SHP77 treated with DMSO at 0.1 percent for 48 hours (cell line): Measurements from ENCODE around the gene GP2.
"Not testable (repeated sequence)": the region's sequence is repeated elsewhere in the genome, so short reads cannot be mapped to it uniquely, and the experiment has no call there.

Experiments
- DNase-seq: peaks from one replicate; lab custom pipeline; 2025; lab: John Stamatoyannopoulos, UW

GP2 gene

GRCh38 chr16:20325005-20325404, 2.3 kb downstream of the GP2 start:
- DNase-seq, result no peak

DNA sequence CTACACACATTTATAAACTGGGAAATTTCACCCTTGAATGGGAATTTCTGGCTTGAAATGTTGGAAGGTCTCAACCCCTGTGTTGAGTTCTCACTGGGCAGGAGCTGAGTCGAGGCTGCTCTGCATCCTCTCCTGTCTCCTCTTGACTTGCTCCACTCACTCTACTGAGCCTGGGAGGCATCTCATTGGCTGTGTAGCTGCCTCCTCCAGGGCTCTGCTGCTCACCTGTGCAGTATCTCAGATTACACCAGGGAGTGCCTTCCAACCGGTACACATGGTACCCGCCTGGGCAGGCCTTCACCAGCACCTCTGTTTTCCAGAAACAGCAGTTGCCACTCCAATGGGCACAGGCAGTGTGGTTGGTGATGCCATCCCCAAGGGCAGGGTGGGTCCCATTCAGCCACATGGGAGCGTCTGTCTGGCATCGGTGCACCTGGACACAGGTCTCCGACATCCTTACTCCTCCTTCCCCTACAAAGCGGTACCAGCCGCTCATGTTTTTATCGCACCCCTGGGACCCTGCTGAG, 3.7 kb downstream of the GP2 start:
- DNase-seq, result no peak

DNA sequence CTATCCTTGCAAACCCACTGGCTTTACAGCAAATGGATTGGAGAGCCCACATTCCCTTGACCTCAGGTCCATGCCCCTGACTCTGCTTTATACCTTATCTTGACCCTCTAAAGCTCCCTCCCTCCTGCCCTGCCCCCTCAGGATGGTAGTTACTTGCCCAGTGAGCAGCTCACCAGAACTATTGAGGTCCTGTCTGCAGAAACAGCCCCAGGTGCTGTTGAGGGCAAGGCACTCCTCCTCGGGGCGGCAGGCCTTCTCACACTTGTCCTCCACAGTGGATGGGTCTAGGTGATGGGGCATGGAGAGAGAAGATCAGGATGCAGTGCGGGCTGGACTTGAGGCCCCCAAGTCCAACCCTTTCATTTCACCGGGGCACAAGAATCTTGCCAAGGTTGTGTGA, 4.6 kb downstream of the GP2 start:
- DNase-seq, result no peak

- DNase-seq, result no peak
Measured at GRCh38 chr16:20321671-20322070, 5.6 kb downstream of the GP2 start.

DNA sequence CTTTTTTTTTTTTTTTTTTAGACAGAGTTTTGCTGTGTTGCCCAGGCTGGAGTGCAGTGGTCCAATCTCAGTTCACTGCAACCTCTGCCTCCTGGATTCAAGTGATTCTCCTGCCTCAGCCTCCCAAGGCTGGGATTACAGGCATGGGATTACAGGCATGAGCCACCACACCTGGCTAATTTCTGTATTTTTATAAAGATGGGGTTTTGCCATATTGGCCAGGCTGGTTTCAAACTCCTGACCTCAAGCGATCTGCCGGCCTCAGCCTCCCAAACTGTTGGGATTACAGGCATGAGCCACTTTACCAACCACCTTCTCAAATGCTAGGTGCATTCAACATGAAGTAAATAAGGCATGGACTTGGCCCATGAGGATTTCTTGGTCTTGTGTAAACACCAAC, 6.3 kb downstream of the GP2 start:
- DNase-seq, result not testable (repeated sequence)

DNA sequence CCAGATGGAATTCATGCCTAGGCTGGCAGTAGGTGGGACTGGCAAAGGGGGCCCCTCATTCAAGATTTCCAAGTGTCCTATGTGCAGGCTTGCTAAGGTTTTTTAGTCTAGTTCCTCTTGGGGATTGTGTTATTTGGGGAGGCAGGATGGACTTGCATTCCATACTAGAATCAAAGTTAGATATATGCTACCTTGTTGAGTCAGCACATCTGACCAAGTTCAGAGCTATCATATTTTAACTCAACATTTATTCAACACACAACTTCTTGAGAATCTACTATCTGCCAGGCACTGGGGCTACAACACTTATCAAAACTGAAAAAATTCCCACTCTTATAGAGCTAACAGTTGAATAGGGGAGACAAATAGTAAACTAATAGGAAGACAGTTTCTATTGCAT, 6.7 kb downstream of the GP2 start:
- DNase-seq, result no peak

DNA sequence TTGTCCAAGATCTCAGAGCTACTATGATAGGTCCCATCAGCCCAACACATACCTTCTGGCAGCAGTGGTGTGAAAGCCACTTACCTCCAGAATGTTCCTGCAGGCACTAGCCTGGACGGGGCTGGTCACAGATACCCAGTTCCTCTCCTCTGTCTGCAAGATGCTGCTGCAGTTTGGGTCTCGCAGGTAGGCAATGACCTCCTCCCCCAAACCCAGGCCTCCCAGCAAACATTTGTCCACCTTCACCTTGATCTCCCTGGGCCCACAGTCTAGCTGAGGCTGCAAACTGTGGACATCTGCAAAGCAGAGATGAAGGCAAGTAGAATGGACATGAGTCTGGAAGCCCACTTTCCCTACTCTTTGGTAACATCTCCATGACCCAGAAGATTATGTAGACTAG, 7.1 kb downstream of the GP2 start:
- DNase-seq, result no peak

- DNase-seq, result no peak
Measured at GRCh38 chr16:20319406-20319805, 7.9 kb downstream of the GP2 start.

DNA sequence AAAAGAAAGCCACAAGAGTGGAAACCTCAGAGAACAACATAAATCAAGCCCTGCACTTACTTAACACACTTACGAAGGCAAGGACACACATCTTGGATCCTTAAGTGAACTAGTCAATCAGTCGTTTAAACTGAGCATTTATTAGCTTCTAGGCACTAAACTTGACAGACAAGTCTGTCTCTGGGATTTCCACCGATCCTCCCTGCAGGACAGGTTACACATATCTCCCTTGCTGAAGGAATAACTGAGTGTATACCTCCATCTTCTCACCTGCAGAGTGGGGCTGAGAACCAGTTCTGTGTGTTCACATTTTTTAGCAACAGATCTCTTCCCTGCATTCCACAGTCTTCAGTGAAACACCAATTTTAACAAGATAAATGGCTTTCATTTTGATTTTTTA, 8.9 kb downstream of the GP2 start:
- no peak for DNase-seq

DNA sequence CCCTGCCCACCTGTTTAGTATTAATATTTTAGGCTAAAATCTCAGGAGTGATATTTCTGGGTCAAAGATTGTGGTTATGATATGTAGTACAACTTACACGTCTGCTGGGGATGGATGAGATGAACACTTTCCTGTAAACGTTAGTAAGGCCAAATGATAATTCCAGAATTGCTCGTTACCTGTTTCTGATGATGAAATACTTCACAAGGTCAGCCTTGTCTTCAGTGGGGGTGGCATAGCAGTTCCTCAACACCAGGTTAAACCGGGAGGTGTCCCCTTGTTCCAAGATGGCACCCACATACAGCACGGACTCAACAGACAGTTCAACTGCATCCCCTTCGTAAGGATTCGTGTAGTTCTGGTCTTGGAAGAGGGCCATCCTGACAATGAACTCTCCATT, 9.3 kb downstream of the GP2 start:
- DNase-seq, result no peak

DNA sequence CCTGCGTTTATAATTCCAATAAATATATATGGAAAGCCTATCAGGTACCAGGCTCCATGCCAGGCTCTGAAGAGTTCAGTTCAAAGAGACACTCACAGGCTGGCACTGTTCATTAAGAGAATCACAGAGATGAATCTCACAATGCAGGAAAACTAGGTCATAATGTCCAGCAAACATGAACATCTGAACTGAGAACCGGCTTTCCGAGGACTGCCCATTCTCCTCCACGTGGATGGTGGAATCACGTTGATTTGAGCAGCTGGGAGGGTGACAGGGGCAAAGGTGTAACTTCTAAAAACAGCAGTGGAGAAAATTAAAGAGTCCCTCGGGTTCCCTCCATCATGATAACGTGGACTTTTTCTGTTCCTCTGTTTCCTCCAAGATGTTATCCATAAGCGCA, 10.2 kb downstream of the GP2 start:
- no peak for DNase-seq

DNA sequence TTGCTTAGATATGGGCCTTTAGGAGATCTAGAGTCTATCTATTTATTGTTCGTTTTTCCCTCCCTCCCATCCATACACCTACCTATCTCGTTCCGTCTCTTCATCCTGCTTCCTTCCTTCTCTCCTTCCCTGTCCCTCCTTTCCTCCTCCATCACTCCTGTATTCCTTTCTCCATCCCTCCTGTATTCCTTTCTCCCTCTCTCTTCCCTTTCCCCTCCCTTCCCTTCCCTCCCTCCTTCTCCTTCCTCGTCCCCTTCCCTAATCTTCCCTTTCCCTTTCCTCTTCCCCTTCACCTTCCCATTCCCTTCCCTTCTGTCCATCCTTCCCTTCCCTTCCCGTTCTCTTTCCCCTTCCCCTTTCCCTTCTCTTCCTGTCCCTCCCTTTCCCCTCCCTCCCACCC, 10.6 kb downstream of the GP2 start:
- DNase-seq, result no peak

DNA sequence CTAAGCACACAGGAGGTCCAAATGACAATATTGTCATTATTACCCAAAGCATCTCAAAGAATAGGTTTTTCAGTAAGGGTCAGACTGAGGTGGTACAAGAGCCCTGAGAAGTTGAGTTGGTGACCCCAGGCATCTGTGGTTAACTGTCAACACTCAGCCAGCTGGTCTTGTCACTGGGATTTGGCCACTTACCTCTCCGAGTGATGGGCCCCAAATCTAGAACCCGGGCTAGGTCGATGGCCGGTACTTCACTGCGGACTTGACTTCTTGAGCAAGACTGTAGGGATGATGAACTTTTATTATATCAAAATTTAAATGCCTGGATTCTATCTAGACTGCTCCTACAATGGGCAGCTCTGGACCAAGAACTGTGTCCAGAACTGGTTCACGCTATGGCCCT, 11.5 kb downstream of the GP2 start:
- no peak for DNase-seq

- DNase-seq, result no peak
Measured at GRCh38 chr16:20314575-20314974, 12.7 kb downstream of the GP2 start.

GRCh38 chr16:20313741-20314140, 13.6 kb downstream of the GP2 start:
- no peak for DNase-seq

- DNase-seq, result not testable (repeated sequence)
Measured at GRCh38 chr16:20312536-20313095, 14.7 kb downstream of the GP2 start.

DNA sequence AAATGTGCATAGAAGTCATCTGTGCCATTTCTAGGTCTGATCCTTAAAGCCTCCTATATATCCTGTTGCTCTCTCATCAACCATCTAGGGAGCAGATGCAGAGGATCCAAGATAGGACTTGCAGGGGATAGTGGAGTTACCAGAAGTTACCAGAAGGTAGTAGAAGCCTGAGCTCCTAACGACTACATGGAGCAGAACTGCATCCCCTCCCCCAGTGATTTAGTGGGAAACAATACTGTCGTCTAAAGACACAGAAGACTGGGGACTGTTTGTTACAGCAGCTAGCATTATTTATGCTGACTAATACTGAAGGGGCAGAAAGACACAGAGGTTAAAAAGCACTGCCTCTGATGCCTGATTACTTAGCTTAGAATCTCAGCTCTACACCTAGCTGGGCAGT, 15.8 kb downstream of the GP2 start:
- DNase-seq, result no peak

DNA sequence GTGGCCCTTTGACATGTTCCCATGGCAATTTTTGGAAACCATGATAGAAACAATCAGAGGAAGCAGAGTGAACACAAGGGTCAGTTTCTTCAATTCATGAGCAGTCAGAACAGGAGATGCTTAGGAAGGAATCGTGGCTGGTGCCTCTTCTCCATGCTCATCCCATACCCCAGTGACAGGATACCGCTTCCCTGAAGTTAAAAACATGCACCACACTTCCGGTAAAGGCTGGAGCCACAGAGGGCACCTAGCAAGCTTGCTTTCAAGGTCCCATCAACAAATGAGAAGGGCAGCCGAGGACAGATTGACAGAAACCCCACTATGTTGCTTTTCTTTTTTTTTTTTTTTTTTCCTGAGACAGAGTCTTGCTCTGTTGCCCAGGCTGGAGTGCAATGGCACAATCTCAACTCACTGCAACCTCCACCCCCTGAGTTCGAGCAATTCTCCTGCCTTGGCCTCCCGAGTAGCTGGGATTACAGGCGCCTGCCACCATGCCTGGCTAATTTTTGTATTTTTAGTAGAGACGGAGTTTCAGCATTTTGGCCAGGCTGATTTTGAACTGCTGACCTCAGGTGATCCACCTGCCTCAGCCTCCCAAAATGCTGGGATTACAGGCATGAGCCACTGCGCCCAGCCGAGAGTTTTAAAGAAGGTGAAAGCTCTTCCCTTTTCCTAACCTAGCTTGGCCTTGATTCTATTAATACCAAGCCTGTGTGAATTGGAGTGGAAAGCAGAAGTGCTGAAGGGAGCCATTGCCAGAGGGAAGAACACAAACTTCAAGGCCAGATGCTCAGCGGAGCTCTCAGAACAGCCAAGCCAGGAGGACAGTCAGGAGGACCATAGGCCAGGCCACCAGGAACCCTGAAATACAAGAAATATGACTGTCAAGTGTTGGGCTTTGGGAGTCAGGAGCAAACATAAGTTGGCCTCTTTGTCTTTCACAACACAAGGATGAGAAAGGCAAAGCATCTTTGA, 16.6 kb downstream of the GP2 start:
- DNase-seq, result no peak

- no peak for DNase-seq
Measured at GRCh38 chr16:20309786-20310185, 17.5 kb downstream of the GP2 start.

GRCh38 chr16:20308801-20309590, 18.3 kb downstream of the GP2 start:
- no peak for DNase-seq

DNA sequence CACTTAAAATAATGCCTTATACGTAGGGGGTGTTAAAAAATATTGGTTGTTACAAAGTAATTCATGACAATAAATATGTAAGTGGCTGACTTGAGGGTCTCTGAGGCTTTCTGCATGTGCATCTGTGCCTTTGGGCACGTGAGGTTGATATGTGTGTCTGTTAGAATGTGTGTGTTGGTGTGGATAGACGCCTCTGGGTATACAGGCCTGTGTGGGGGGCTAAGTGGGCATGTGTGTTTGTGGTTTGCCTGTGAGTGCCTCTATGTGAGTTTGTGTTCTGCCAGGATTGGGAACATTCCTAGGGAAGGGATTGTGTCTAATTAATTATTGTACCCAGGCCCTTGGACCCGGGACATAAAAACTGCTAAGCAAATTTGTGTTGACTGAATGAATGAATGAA, 19.0 kb downstream of the GP2 start:
- no peak for DNase-seq

GRCh38 chr16:20307791-20308190, 19.5 kb downstream of the GP2 start:
- no peak for DNase-seq

GRCh38 chr16:20307240-20307671, 20.1 kb downstream of the GP2 start:
- no peak for DNase-seq
